Dermis blood vessel endothelial cell (primary cell): ENCODE data around the gene SYT9. TPM values are rescaled to one million over a fixed set of nuclear protein-coding genes. Genes with fewer than 3 reads are reported as not detected.

Experiments
- DNase-seq: peaks from one replicate; pipeline ENCODE4 v3.0.0; 2010
- total RNA-seq: library from RNA; depleted of rRNA; stranded (reverse); fragments of >200 nt; gene quantifications from 2 replicates; pipeline ENCODE4 v1.2.3, GENCODE V29; 2014

SYT9 gene
- total RNA-seq, 1 donor from 2014 or later: 0.51 TPM

DNA sequence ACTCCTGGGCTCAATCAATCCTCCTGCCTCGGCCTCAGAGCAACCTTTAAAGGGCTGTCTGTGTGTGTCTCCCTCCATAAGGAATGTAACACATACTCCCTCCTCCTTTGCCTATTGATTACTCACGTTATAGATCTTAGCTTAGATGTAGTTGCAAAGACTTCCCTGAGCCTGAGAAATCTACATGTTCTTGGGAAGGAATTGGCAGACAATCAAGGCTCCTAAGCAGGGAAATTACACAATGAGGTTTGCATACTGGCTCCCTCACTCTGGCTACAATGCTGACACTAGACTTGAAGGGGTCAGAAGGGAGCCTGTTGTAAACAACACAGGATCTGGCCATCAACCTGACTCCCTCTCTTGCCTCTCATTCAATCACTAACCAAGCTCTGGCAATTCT, 228.4 kb downstream of the SYT9 start:
- DNase-seq: no peak

DNA sequence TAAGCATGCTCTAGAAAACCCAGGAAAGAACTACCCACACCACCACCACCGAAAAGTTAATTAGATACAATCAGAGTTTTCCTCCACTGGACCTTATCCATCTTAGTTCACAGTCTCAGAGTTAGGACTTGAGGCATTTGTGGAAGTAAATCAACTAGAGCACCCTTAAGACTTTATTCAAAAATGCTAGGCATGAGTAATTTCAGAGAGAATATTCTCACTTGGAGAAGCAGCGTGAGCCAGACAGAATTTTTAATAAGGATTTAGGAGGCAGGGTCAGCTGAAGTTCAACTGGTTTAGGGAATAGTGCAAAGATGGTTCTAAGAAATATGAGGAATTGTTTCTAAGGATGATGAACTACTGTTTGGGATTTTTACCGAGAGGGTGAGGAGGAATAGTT, 232.4 kb downstream of the SYT9 start:
- no peak for DNase-seq

DNA sequence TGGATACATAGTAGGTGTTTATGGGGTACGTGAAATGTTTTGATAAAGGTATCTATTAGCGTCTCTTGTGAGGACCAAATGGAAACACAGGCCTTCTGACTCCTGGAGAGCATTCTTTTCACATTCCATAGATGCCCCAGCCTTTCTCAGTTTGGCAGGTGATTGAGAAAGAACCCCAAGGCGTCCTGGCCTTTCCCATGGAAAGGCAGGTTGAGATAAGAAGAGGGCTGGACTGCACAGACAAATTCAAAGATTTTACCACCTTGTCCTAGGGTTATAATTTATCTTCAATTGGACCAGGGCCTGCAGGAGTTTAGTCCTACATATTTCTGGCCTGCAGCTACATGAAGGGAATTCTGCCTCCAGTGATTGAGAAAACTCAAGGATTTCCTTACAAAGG, 232.9 kb downstream of the SYT9 start:
- no peak for DNase-seq

DNA sequence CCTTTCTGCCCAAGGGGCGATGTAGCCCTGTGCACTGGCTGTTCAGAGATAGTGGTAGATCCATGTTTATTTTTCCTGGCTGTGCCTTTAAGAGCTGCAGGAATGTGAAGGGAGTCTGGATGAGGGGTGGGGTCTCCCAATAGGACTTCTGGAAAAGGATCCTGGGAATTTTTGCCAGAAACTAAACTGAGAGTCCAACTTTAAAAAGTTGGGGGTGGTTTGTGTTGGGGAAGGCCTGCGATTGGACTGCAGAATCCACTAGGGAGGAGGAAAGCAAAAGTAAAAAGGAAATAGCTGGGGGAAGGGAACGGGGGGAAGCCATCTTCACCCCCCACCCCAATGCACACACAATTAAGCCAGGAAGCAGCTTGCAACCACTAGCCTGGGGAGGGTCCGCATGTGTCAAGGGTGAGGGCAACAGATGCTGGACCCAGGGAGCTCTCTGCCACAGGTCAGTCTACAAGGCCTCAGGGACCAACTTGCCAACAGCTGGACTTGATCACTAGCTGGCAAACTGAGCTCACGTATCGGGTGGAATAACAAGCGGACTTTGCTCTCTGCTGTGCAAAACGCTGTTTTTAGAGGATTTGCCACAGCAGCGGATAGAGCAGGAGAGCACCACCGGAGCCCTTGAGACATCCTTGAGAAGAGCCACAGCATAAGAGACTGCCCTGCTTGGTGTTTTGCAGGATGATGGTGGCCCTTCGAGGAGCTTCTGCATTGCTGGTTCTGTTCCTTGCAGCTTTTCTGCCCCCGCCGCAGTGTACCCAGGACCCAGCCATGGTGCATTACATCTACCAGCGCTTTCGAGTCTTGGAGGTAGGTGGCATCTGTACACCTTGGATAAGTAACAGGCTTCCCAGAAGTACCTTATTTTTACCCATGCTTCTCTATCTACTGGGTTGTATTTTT, 233.7 kb downstream of the SYT9 start, which contains the start of gene OLFML1:
Gene OLFML1, plus strand, starts transcription at position 321 of the 912 bp plus-strand sequence. Its CDS starts 370 bp downstream, at position 691.
- no peak for DNase-seq

DNA sequence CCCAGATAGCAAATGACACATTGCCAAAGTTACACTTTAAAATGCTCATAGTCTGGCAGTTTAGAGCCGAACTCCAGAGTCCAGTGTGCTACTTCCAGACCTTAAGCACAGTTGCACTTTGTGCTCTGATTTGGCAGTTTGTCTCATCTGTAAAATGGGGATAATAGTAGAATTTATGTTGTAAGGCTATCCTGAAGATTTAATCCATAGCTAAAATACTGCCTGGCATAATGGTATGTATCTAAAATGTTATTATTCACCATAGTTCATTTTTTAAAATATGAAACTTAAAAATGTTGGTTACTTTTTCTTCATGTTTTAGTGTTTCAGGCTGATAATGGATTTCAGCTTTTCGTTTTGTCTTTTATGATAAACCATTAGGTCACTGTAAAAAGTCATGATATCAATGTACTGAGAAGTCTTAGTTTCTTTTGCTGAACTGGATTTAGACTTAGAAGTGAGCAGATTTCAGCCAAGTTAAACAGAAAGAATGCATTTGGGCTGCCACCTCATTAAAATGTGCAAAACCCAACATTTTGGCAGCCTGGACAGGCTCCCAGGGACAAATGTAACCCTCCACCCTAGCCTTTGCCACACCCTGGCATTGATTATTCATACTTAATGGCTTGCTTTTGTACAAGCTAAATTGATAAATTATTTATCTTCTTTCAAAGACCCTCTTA, 234.5 kb downstream of the SYT9 start:
- no peak for DNase-seq

DNA sequence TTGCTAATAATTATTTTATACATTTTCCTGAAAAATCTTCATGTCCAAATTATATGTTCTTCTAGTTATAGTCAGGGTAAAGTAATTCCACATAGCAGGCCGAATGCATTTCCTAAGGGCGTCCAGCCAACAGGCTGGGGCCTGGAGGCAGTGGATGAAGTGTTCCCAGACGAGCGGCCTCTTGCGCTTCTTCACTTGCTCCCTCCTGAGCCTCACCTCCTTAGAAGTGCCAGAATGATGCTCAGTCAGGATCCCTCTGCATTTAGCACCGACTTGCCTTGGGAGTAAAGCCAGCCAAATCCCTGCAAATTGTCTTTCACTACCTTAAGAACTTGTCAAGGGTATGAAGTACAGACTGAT, 235.1 kb downstream of the SYT9 start:
- DNase-seq: no peak

DNA sequence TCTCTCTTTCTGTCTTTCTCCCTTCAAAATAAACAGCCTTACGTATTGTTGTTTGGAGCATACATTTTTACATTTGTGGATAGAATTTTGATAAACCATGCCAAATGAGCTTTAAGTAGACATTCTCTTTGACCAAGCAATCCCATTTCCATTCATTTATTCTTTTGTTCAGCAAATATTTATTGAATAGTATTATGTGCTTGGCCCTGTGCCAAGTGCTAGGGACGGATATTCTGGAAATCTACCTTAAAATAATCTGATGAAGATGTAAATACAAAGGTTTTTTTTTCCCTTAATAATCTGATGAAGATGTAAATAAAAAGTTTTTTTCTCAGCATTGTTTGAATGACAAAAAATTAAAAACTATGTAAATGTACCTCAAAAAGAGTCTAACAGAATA, 235.7 kb downstream of the SYT9 start:
- DNase-seq: no peak

DNA sequence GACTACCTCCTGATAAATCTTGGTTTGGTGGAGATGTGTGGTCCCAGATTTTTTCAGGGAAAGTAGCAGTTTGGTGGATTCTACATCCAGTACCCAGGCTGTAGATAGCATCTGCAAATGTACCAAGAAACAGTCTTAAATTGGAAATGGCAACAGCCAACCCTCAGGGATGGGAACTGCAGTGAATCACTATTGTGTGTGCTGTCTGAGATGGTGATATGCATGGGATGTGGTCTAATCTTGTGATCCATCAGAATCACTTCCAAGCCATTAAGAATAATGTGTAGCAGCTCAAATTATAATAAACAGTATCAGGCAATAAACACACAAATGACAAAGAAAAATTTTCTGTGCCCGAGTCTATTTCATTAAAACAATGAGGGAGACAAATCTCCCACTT, 237.0 kb downstream of the SYT9 start:
- DNase-seq: no peak

DNA sequence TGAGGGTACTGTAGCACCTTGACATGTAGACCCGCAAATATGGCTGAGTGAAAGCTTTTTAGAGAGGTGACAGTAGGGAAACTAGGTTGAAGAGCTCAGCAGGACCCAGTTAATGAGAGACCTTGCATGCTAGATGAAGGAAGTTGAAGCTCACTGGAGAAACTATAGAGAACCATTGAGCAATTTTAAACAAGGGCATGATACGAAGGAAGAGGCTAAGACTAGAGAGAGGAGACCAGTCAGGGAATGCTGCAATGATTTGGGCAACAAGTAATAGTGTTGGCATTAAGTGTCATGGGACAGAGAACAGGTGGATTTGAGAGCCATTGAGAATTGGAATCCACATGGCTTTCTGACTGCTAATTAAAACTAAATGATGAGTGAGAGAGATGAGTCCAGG, 237.7 kb downstream of the SYT9 start:
- DNase-seq: no peak

DNA sequence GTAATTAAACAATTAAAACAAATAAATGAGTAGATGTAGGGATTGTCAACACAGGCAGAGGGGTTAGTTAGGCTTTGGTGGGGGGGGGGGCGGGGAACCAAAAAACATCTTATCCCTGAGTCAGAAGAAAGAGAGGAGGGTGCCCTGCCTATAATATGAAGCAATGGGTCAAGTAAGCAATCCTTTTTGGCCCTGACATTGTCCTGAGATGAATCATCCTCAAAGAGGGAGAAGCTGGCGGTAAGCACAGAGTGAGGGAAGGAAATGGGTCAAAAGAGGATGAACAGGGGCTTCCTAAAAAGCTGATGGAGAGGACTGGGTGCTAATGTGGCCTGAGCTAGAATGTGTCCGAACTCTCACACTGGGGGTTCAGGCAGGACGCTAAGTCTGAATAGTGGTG, 238.3 kb downstream of the SYT9 start:
- DNase-seq: no peak

DNA sequence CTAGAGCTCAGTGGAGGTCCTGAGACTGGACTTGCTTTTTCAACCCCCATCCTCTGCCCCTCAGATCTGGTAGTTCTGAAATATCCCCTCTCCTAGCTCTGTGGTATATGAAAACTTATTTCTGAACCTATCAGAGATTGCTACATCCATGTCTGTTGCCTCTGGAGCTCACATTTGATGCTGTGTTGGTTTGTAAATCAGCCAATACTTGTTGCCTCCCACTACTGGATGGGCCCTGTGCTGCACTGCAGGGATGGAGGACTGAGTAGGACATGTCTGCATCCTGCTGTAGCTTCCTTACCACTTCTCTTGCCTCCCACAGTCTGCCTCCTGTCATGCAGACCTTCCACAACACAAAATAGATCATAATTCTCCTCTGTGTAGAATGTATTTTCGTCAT, 238.8 kb downstream of the SYT9 start:
- DNase-seq: no peak

DNA sequence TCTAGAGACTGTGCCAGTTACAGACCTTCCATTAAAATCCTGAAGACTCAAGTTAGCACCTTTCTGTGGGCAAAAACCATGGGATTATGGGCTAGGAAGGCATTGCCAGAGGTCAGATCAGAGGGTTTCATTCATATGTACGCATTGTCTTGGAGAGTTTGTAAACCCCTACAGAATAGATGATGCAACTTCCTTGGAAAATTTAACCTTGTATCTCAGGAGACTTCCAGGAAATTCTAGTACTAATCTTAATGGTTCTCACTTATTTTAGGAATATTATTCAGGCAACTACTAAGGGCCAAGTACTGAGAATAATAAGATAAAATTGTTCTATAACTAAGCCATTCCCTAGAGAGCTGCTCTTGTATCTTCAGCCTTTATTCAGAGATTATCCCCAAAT, 240.5 kb downstream of the SYT9 start:
- no peak for DNase-seq

DNA sequence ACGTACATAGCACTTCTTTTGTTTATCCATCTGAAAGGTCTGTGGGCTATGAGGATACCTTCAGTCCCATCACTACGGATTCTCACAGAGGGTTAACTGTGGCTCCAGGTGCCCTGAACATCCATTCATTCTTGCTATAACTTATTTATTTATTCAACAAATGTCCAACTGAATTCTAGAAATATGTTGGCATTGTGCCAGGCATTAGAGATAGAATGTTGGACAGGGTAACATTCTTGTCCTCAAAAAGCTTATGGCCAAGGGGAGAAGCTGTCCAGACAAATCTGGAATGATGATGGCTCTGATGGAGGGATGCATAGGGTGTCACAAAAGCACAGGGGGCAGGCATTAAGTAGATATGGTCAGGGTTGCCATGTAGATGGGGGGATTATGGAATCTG, 242.0 kb downstream of the SYT9 start:
- no peak for DNase-seq

DNA sequence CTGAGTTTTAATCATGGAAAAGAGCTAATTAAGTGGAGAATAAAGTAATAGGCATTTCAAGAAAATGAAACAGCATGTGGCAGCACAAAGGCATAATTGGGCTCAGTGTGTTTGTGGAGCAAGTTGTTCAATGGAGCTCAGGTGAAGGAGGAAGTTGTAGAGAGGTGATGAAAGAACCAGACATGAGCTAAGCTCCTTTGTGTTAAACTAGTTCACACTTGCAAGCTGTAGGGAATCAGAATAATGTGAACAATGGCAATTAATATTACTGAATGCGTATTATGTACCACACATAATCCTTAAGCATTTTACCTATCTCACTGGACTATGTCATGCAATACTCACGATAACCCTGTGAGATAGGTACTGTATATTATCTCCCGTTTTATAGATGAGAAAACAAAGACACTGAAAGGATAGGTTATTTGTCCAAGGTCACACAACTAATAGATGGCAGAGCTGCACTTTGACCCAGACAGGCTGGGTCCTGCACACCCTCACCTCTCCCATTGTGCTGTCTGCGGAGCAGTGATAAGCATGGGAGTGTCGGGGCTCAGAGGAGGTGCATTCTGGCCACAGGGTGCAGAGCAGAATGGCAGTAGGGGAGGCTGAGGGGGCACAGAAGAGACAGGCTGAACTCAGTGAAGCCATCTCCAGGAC, 242.5 kb downstream of the SYT9 start:
- DNase-seq: no peak

DNA sequence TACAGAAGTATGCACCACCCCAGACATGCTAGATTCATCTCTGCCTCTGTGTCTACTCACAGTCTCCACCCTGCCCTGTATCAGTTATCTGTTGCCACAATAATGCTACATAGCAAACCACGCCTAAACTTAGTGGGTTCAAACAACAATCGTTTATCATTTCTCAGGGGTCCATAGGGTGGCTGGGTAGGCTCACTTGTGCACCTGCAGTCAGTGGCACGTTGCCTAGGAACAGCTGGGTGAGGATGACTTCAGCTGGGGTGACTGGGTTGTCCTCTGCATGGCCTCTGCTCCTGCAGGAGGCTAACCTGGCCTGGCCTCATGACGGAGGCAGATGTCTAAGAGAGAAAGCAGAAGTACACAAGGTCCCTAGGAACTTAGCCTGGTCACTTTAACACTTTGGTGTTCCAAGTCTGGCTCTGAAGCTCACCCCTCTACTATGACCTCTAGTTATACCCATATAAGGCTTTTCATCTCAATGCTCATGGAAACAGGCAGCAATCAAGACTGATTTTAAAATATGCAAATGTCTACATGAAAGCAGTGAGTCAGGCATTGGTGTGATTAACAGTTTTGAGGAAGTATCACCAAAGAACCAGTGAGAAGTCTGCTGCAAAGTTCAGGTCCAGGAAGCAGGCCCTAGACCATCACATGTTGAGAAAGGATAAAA, 244.3 kb downstream of the SYT9 start:
- no peak for DNase-seq

DNA sequence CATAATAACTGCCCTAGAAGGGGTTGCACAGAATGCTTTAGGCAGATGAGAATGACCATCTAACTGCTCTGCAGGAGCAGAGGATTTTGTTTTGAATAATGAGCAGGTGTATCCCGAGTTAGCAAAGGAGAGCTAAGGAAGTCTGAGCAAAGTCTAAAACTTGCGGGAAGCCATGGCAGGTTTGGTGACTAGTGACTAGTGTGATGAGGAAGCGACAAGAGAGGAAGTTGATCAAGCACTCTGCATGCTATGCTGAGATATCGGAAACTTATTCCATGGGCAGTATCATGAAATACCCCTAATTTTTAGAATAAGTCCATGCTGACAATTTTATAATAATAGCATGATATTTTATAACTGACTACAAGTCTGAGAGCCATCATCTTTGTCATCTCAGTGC, 246.5 kb downstream of the SYT9 start:
- no peak for DNase-seq

DNA sequence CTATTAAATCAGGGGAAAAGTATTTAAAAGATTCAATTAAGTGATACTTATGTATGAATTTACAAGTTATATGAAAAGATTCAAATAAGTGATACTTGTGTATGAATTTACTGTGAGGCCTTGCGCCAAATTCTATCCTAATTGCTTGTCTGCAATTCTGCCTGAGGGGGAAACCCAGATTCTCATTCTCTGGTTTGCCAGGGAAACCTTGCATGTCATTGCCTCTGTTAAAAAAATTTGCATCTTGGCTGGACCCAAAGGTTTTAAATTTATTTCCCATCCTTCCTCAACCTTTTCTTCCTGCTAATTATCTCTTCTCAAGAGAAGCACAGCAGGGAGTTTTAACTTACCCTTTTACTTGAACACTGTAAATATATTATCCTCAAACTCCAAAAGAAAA, 247.4 kb downstream of the SYT9 start:
- DNase-seq: no peak

DNA sequence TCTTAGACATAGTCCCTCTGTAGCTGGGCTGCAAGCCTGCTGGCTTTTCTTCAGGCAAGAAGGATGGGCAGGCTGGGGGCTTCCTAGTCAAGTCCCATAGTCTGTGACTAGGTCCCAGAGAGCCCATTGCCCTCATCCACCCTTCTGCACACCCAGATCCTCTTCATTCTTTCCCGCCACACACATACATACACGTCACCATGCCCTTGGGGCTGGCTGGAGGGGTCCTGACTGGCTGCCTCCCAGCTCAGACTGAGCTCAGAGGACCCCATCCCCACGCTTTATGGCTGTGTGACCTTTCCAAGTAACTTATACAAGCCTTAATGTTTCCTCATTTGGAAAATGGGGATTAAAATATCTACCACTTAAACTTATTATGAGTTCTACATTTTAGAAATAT, 248.5 kb downstream of the SYT9 start:
- DNase-seq: no peak

DNA sequence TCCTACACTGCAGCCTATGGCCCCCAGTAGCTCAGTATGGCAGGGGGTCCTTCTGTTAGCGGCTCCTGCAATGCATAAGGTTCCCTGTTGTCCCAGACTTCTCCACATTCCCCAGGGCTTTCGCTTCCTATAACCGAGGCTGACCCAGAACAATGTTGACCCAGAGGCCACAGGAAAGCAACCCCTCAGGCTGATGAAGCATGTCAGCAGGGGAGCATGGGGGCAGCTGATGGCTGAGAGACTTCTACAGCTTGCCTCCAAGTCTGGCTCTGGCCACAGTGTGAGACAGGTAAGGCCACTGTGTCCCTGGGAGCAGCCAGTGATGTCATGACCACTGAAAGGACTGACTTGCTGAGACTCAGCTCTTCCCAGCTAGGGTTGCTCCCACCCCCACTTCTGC, 249.5 kb downstream of the SYT9 start:
- DNase-seq: no peak

DNA sequence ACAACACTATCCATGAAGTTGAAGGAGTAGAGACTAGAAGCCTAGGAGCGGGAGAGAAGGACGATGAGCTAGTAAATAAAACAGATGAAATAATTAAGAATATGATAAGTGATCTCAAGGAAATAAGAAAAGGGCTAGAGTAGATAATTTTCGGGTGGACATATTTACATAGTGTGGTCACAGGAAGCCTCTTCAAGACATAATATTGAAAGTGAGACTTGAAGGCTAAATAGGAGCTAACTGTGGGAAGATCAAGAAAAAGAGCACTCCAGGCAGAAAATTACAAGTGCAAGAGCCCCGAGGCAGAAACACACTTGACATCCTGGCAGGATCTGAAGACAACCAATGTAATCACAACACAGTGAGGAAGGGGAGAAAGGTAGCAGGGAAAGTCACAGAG, 250.2 kb downstream of the SYT9 start:
- no peak for DNase-seq

DNA sequence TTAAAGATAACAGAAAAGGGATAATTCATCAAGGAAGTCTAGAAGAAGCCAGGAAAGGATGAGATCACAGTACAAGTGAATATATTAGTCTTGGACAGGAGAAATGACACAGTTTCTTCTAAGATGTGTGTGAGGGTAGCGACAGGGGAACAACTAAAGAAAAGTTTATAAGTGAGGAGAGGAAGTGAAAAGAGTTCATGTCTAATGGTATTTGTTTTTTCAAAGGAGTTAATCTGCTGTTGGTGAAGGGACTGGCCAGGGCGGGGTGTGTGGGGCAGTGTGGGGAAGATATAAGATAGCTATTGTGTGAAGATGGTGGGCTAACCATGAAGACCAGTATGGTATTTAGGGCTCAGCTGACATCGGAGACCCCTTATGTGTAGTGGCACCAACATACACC, 254.5 kb downstream of the SYT9 start:
- DNase-seq: no peak

DNA sequence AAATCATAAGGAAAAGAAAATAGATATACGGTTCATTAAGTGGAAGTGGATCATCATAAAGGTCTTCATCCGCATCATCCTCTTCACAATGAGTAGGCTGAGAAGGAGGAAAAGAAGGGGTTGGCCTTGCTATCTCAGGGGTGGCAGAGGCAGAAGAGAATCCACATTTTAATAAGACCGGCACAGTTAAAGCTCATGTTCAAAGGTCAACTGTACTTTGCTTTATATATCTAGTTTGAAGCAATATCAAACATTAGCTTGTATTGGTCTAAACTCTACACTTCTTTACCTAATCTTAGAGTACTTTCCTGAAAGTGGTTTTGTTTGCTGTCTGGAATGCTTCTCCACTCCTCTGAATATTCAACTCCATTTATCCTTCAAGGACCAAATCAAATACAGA, 256.4 kb downstream of the SYT9 start:
- DNase-seq: no peak

DNA sequence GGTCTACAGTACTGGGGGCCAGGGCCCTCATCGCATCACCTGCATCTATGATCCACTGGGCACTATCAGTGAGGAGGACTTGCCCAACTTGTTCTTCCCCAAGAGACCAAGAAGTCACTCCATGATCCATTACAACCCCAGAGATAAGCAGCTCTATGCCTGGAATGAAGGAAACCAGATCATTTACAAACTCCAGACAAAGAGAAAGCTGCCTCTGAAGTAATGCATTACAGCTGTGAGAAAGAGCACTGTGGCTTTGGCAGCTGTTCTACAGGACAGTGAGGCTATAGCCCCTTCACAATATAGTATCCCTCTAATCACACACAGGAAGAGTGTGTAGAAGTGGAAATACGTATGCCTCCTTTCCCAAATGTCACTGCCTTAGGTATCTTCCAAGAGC, 258.3 kb downstream of the SYT9 start:
- DNase-seq: no peak
